Astrocyte (in vitro differentiated cells and primary cell): ENCODE data around the gene NDUFV2. TPM values are rescaled to one million over a fixed set of nuclear protein-coding genes. Genes with fewer than 3 reads are reported as not detected.
"Not testable (repeated sequence)": the region's sequence is repeated elsewhere in the genome, so short reads cannot be mapped to it uniquely, and the experiment has no call there.

ENCODE experiments used
- DNase-seq: peaks from one replicate; pipeline ENCODE4 v3.0.0-alpha.2; 2010; ENCODE audit warnings: low read depth
- FAIRE-seq: peaks from 2 replicates; lab custom pipeline; 2011; peaks lifted over from hg19 to GRCh38; lab: Jason Lieb, UNC
- H2AFZ ChIP-seq: 2 replicates; pipeline ENCODE4 v1.6.0; 2012; ENCODE audit warnings: low read depth, low read length, inconsistent platforms
- H3K27ac ChIP-seq: 2 replicates; pipeline ENCODE4 v1.5.1; 2011; ENCODE audit warnings: low read depth, low read length, inconsistent platforms
- H3K27me3 ChIP-seq: 2 replicates; pipeline ENCODE4 v1.6.0; 2011; ENCODE audit warnings: low read length, inconsistent platforms; ENCODE audit not compliant: insufficient read depth
- H3K36me3 ChIP-seq: 2 replicates; pipeline ENCODE4 v1.5.1; 2011; ENCODE audit warnings: low read length, inconsistent platforms; ENCODE audit not compliant: insufficient read depth
- H3K4me1 ChIP-seq: 2 replicates; pipeline ENCODE4 v1.5.1; 2011; ENCODE audit warnings: low read length, inconsistent platforms; ENCODE audit not compliant: insufficient read depth
- H3K4me2 ChIP-seq: 2 replicates; pipeline ENCODE4 v1.6.0; 2012; ENCODE audit warnings: low read length, inconsistent platforms
- H3K4me3 ChIP-seq: 2 replicates; pipeline ENCODE4 v1.5.1; 2011; ENCODE audit warnings: low read depth, mild to moderate bottlenecking, low read length, inconsistent platforms; ENCODE audit not compliant: insufficient read depth
- H3K79me2 ChIP-seq: 2 replicates; pipeline ENCODE4 v1.6.0; 2012; ENCODE audit warnings: mild to moderate bottlenecking, low read length, inconsistent platforms; ENCODE audit not compliant: insufficient read depth
- H3K9ac ChIP-seq: 2 replicates; pipeline ENCODE4 v1.6.0; 2012; ENCODE audit warnings: mild to moderate bottlenecking, low read length, inconsistent platforms
- H3K9me3 ChIP-seq: 2 replicates; pipeline ENCODE4 v1.5.1; 2012; ENCODE audit warnings: low read depth, mild to moderate bottlenecking, low read length, inconsistent platforms; ENCODE audit not compliant: insufficient read depth
- H4K20me1 ChIP-seq: 2 replicates; pipeline ENCODE4 v1.6.0; 2012; ENCODE audit warnings: low read length, inconsistent platforms; ENCODE audit not compliant: insufficient read depth
- H3K27ac Mint-ChIP-seq: one replicate; pipeline ENCODE4 v1.8.0; 2021; ENCODE audit warnings: mild to moderate bottlenecking, mixed read lengths; ENCODE audit not compliant: unreplicated experiment
- H3K27me3 Mint-ChIP-seq: one replicate; pipeline ENCODE4 v1.8.0; 2021; ENCODE audit warnings: low read depth, mixed read lengths; ENCODE audit not compliant: unreplicated experiment
- H3K36me3 Mint-ChIP-seq: one replicate; pipeline ENCODE4 v1.8.0; 2021; ENCODE audit warnings: low read depth, mixed read lengths; ENCODE audit not compliant: unreplicated experiment
- H3K4me1 Mint-ChIP-seq: one replicate; pipeline ENCODE4 v1.8.0; 2021; ENCODE audit warnings: low read depth, mixed read lengths; ENCODE audit not compliant: unreplicated experiment
- H3K4me3 Mint-ChIP-seq: one replicate; pipeline ENCODE4 v1.8.0; 2021; ENCODE audit warnings: mild to moderate bottlenecking, moderate library complexity, mixed read lengths; ENCODE audit not compliant: unreplicated experiment
- H3K9me3 Mint-ChIP-seq: one replicate; pipeline ENCODE4 v1.8.0; 2021; ENCODE audit warnings: mild to moderate bottlenecking, mixed read lengths; ENCODE audit not compliant: unreplicated experiment
- CTCF ChIP-seq: IDR thresholded peaks from 2 replicates; pipeline ENCODE4 v1.5.1; 2011; ENCODE audit warnings: low read depth, mild to moderate bottlenecking, inconsistent platforms, low read length, moderate library complexity; ENCODE audit not compliant: insufficient read depth
- EZH2 ChIP-seq: IDR thresholded peaks from 2 replicates; pipeline ENCODE4 v1.6.1; 2012; ENCODE audit warnings: mild to moderate bottlenecking, low read length, inconsistent platforms; ENCODE audit not compliant: insufficient read depth
- total RNA-seq: library from RNA; stranded (reverse); gene quantifications from 2 replicates; pipeline ENCODE4 v1.2.1, GENCODE V29; 2021

The NDUFV2 gene
- total RNA-seq, 1 donor from 2014 or later, result 120 TPM

GRCh38 chr18:9086624-9087023 lies 15.9 kb upstream of the NDUFV2 start:
- TF ChIP-seq EZH2 (no peak), CTCF (no peak)
- FAIRE-seq, result no peak
- no peaks in the 10 kb centered on the region for H3K27me3 Mint-ChIP-seq

GRCh38 chr18:9087144-9087543 lies 15.4 kb upstream of the NDUFV2 start:
- DNase-seq (no peak), FAIRE-seq (no peak)
- Histone ChIP-seq H3K27ac (no peak overlapping the region), H4K20me1 (no peaks in the 10 kb centered on the region), H3K36me3 (no peaks in the 10 kb centered on the region), H3K4me2 (no peak overlapping the region), H3K4me1 (no peaks in the 10 kb centered on the region), H3K9ac (no peak overlapping the region), H3K27me3 (no peaks in the 10 kb centered on the region), H3K4me3 (no peak overlapping the region), H3K9me3 (no peaks in the 10 kb centered on the region), H2AFZ (no peak overlapping the region), H3K79me2 (no peaks in the 10 kb centered on the region)
- Mint-ChIP-seq H3K4me1 (peaks cover 9% of the 10 kb centered on the region), H3K4me3 (no peak overlapping the region), H3K27me3 (no peaks in the 10 kb centered on the region), H3K27ac (no peak overlapping the region), H3K36me3 (no peaks in the 10 kb centered on the region), H3K9me3 (no peaks in the 10 kb centered on the region)
- TF ChIP-seq EZH2 (no peak), CTCF (no peak)

More at GRCh38 chr18:9086624-9087023, 15.9 kb upstream of the NDUFV2 start:
- H3K36me3 ChIP-seq, result no peaks in the 10 kb centered on the region
- Mint-ChIP-seq H3K36me3 (no peaks in the 10 kb centered on the region), H3K4me1 (peaks cover 9% of the 10 kb centered on the region), H3K9me3 (no peaks in the 10 kb centered on the region), H3K27ac (no peak overlapping the region), H3K4me3 (no peak overlapping the region)
- no peaks in the 10 kb centered on the region for H4K20me1 ChIP-seq
- H3K4me3 ChIP-seq, result no peak overlapping the region
- no peaks in the 10 kb centered on the region for H3K4me1 ChIP-seq
- no peak overlapping the region for H3K27ac ChIP-seq
- no peak overlapping the region for H3K4me2 ChIP-seq
- no peaks in the 10 kb centered on the region for H3K79me2 ChIP-seq
- H2AFZ ChIP-seq, result no peak overlapping the region
- H3K9ac ChIP-seq, result no peak overlapping the region
- DNase-seq, result no peak
- H3K9me3 ChIP-seq, result no peaks in the 10 kb centered on the region
- no peaks in the 10 kb centered on the region for H3K27me3 ChIP-seq

GRCh38 chr18:9088252-9088651 lies 14.2 kb upstream of the NDUFV2 start:
- H3K4me3 ChIP-seq, result no peak overlapping the region
- no peak for DNase-seq

GRCh38 chr18:9088727-9089126 lies 13.8 kb upstream of the NDUFV2 start:
- not testable (repeated sequence) for H3K27me3 Mint-ChIP-seq, H3K4me1 ChIP-seq, H3K36me3 ChIP-seq, H3K27ac ChIP-seq, H3K4me3 Mint-ChIP-seq, H3K9me3 ChIP-seq, H3K4me1 Mint-ChIP-seq, H3K4me2 ChIP-seq, H4K20me1 ChIP-seq, H3K4me3 ChIP-seq, H2AFZ ChIP-seq, H3K36me3 Mint-ChIP-seq, H3K27me3 ChIP-seq, H3K27ac Mint-ChIP-seq, H3K9ac ChIP-seq, H3K79me2 ChIP-seq, H3K9me3 Mint-ChIP-seq, FAIRE-seq, DNase-seq

More at GRCh38 chr18:9088252-9088651, 14.2 kb upstream of the NDUFV2 start:
- Mint-ChIP-seq H3K27me3 (no peaks in the 10 kb centered on the region), H3K36me3 (no peaks in the 10 kb centered on the region), H3K4me3 (no peak overlapping the region), H3K4me1 (peaks cover under 1% of the 10 kb centered on the region), H3K27ac (no peak overlapping the region), H3K9me3 (no peaks in the 10 kb centered on the region)
- Histone ChIP-seq H2AFZ (no peak overlapping the region), H3K79me2 (no peaks in the 10 kb centered on the region), H3K27me3 (no peaks in the 10 kb centered on the region), H3K9ac (no peak overlapping the region), H3K27ac (no peak overlapping the region), H3K4me1 (peaks cover 3% of the 10 kb centered on the region), H3K4me2 (no peak overlapping the region), H3K36me3 (no peaks in the 10 kb centered on the region), H3K9me3 (no peaks in the 10 kb centered on the region), H4K20me1 (no peaks in the 10 kb centered on the region)
- no peak for TF ChIP-seq EZH2
- TF ChIP-seq CTCF, result no peak
- no peak for FAIRE-seq
